DND-41 (cell line): ENCODE data around the gene MIA.

ENCODE experiments used
- ATAC-seq: fragments of 200-7000 bp; cut with Tn5 transposase; 3 replicates; pipeline ENCODE4 v1.9.1; 2021; ENCODE audit warnings: low read depth; ENCODE audit not compliant: insufficient read depth
- DNase-seq: peaks from one replicate; pipeline ENCODE4 v3.0.0-alpha.2; 2020
- H2AFZ ChIP-seq: 2 replicates; pipeline ENCODE4 v1.6.0; 2012; ENCODE audit warnings: low read depth, low read length
- H3K27ac ChIP-seq: 2 replicates; pipeline ENCODE4 v1.5.1; 2012; ENCODE audit warnings: low read length, inconsistent platforms
- H3K27me3 ChIP-seq: fragments of 200-600 bp; sonication (generic); 2 replicates; pipeline ENCODE4 v1.6.0; 2012; ENCODE audit warnings: low read length, mild to moderate bottlenecking, inconsistent platforms; ENCODE audit not compliant: insufficient read depth, poor library complexity
- H3K36me3 ChIP-seq: 2 replicates; pipeline ENCODE4 v1.5.1; 2012; ENCODE audit warnings: low read length, inconsistent platforms; ENCODE audit not compliant: insufficient read depth
- H3K4me1 ChIP-seq: 2 replicates; pipeline ENCODE4 v1.5.1; 2012; ENCODE audit warnings: mild to moderate bottlenecking, low read length; ENCODE audit not compliant: insufficient read depth
- H3K4me2 ChIP-seq: 2 replicates; pipeline ENCODE4 v1.6.0; 2012; ENCODE audit warnings: mild to moderate bottlenecking, moderate library complexity, low read length, inconsistent platforms; ENCODE audit not compliant: insufficient read depth
- H3K4me3 ChIP-seq, 2 experiments: fragments of 200-600 bp in 1 of 2; shearing (Covaris generic) in 1 of 2; 2 replicates each; pipeline ENCODE4 v1.5.1; 2012 to 2016; ENCODE audit warnings: inconsistent platforms in 2 of 2, low read length in 2 of 2, mild to moderate bottlenecking in 2 of 2, low read depth in 1 of 2, moderate library complexity in 1 of 2
- H3K79me2 ChIP-seq: 2 replicates; pipeline ENCODE4 v1.6.0; 2012; ENCODE audit warnings: low read length, inconsistent platforms; ENCODE audit not compliant: insufficient read depth
- H3K9ac ChIP-seq: 2 replicates; pipeline ENCODE4 v1.6.0; 2012; ENCODE audit warnings: low read depth, mild to moderate bottlenecking, inconsistent platforms, low read length, moderate library complexity
- H3K9me3 ChIP-seq: 2 replicates; pipeline ENCODE4 v1.5.1; 2012; ENCODE audit warnings: low read length, moderate library complexity, mild to moderate bottlenecking, inconsistent platforms; ENCODE audit not compliant: insufficient read depth, severe bottlenecking
- H4K20me1 ChIP-seq: 2 replicates; pipeline ENCODE4 v1.6.0; 2012; ENCODE audit warnings: low read length; ENCODE audit not compliant: insufficient read depth
- EZH2 ChIP-seq: IDR thresholded peaks from 3 replicates; pipeline ENCODE4 v1.6.1; 2012; ENCODE audit warnings: borderline replicate concordance, low read depth, mild to moderate bottlenecking, moderate library complexity, low read length, inconsistent platforms; ENCODE audit not compliant: severe bottlenecking
- TF ChIP-seq, protein P1 (sequence below): IDR thresholded peaks from 2 replicates; pipeline ENCODE4 v1.5.1; 2012; ENCODE audit warnings: borderline replicate concordance, low read length, moderate library complexity, mild to moderate bottlenecking; ENCODE audit not compliant: poor library complexity, severe bottlenecking; ENCODE audit errors: extremely low read depth

MIA gene

DNA sequence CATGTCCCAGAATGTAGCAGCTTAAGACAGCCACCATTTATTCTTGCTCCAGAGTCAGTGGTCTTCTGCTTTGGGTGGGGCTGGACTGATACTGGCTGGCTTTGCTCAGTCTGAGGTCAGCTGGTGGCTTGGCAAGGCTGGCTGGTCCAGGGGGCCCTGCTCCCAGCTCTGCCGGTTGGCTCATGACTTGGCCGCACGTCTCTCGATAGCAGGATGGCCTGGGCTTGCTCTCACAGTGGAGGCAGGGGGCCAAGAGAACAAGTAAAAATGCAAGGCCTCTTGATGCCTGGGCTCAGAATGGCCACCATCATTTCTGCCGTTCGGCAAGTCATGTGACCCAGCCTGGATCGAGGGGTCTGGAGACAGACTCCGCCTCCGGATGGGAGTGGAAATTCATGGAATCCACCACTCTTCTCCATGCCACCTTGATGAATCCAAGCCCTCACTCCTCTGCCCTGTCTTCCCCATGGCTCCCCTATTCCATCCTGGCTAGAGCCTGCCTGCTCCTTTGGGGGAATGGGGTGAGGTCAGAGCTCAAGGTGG lies 38.1 kb upstream of the MIA start:
- Histone ChIP-seq H3K27me3 (no peaks in the 10 kb centered on the region), H3K79me2 (no peaks in the 10 kb centered on the region), H3K4me2 (no peak overlapping the region), H4K20me1 (no peaks in the 10 kb centered on the region), H3K4me1 (no peaks in the 10 kb centered on the region), H2AFZ (no peak overlapping the region), H3K36me3 (peaks cover 57% of the 10 kb centered on the region), H3K9ac (no peak overlapping the region), H3K9me3 (no peaks in the 10 kb centered on the region), H3K4me3 (no peak overlapping the region), H3K27ac (no peak overlapping the region)
- TF ChIP-seq, protein P1, sequence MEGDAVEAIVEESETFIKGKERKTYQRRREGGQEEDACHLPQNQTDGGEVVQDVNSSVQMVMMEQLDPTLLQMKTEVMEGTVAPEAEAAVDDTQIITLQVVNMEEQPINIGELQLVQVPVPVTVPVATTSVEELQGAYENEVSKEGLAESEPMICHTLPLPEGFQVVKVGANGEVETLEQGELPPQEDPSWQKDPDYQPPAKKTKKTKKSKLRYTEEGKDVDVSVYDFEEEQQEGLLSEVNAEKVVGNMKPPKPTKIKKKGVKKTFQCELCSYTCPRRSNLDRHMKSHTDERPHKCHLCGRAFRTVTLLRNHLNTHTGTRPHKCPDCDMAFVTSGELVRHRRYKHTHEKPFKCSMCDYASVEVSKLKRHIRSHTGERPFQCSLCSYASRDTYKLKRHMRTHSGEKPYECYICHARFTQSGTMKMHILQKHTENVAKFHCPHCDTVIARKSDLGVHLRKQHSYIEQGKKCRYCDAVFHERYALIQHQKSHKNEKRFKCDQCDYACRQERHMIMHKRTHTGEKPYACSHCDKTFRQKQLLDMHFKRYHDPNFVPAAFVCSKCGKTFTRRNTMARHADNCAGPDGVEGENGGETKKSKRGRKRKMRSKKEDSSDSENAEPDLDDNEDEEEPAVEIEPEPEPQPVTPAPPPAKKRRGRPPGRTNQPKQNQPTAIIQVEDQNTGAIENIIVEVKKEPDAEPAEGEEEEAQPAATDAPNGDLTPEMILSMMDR = no peak
- TF ChIP-seq EZH2 = no peak
- ATAC-seq (no peak), DNase-seq (no peak)

DNA sequence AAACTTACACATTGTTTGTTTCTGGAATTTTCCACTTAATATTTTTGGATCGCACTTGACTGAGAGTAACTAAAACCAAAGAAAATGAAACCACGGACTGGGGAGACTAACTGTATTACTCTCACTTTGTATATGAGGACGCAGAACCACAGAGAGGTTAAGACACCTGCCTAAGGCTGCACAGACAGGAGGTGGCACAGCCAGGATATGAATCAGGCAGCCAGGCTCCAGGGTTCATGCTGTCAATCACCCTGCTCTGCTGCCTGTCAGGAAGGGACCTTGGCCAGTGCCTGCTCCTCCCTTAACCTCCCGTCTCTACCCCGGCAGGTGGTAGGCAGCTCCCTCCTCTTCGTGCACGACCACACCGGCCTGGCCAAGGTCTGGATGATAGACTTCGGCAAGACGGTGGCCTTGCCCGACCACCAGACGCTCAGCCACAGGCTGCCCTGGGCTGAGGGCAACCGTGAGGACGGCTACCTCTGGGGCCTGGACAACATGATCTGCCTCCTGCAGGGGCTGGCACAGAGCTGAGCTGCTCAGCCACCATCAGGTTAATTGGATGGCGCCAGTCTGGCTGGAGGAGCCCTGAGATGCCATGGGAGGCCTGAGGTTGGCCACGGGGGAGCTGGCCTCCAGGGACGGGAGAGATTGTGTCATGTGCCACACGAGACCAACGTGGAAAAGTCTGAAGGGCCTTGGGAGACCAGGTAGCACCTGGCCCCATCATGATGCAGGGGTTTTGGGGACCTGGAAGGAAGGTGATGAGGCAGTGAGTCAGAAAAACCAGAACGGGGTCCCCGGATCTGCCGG lies 36.1 kb upstream of the MIA start:
- peaks cover 48% of the 10 kb centered on the region for H3K36me3 ChIP-seq
- no peak for TF ChIP-seq EZH2
- TF ChIP-seq, protein P1 = no peak
- no peak for ATAC-seq

DNA sequence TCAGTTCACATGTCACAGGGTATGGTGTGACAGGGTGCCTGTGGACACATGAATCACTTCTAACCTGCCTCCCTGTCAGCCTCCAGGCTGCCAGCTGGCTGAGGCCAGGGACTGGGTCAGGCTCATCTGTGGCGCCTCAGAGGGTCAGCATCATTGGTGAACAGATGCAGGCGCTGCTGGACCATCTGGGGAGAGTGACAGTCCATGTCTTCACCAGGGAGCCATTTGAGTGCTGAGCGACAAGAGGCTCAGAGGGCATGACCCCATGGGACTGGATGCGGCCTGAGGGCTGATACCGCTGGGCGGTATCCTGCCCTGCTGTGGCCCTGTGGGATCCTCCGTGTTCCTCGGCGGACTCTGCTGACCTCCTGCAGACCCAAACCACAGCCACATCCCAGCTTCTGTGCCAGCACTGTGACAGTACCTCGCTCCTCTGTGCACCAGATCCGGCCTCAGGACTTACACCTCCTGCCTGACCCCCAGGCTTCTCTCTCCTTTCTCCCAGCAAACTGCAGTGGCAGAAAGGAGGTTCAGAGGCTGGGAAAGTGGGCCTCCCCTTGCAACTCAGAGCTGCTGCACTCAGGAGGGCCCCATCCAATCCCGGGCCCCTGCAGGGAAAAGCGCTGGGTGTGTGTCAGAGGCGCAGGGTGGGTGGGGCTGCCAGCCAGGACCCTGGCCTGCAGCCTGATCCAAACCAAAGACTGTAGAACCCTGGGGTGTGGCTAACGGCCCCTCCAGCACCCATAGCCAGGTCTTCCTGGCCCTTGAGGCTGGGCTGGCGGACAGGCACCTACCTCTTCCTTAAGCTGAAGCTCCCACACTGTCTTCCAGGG lies 35.2 kb upstream of the MIA start:
- no peak for DNase-seq
- Histone ChIP-seq H3K4me2 (no peak overlapping the region), H4K20me1 (no peaks in the 10 kb centered on the region), H3K27ac (no peak overlapping the region), H3K36me3 (peaks cover 42% of the 10 kb centered on the region), H3K4me1 (no peaks in the 10 kb centered on the region), H3K4me3 (no peak overlapping the region), H3K9ac (no peak overlapping the region), H3K9me3 (no peaks in the 10 kb centered on the region), H3K27me3 (no peaks in the 10 kb centered on the region), H3K79me2 (no peaks in the 10 kb centered on the region), H2AFZ (no peak overlapping the region)
- 0 out of 3 replicates have a peak, but pooled peaks have one; percentile 22 for ATAC-seq
- TF ChIP-seq, protein P1 = no peak
- TF ChIP-seq EZH2 = no peak

More for the DNA sequence above, 36.1 kb upstream of the MIA start:
- no peaks in the 10 kb centered on the region for H4K20me1 ChIP-seq
- no peaks in the 10 kb centered on the region for H3K9me3 ChIP-seq
- H3K4me3 ChIP-seq = no peak overlapping the region
- H3K27ac ChIP-seq = no peak overlapping the region
- H3K4me1 ChIP-seq = no peaks in the 10 kb centered on the region
- no peaks in the 10 kb centered on the region for H3K79me2 ChIP-seq
- DNase-seq = no peak
- no peaks in the 10 kb centered on the region for H3K27me3 ChIP-seq
- H3K9ac ChIP-seq = no peak overlapping the region
- H2AFZ ChIP-seq = no peak overlapping the region
- H3K4me2 ChIP-seq = no peak overlapping the region
